IPS DF 4.7 (cell line): ENCODE measurements around the gene PPM1M.

Experiments used
- DNase-seq: peaks from one replicate; pipeline ENCODE4 v3.0.0-alpha.2; 2013; ENCODE audit warnings: low spot score; ENCODE audit errors: extremely low read depth

Gene PPM1M

DNA sequence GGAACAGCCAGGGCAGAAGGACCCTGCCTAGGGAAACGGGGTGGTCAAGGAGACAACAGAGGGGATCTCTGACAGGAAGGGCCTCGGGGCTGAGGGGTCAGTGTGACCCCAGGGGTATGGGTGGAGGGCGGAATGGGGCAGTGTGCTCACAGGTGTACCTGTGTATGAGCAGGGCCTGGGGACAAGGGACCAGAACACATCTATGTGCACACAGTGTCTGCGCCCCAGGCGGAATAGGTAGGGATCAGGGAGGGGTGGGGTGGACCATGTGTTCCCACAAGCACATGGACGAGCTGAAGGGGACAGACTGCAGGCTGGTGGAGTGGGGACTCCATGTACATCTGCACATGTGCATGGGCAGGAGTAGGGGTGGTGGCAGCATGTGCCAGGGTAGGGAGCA lies 15.1 kb upstream of the PPM1M start:
- no peak for DNase-seq

DNA sequence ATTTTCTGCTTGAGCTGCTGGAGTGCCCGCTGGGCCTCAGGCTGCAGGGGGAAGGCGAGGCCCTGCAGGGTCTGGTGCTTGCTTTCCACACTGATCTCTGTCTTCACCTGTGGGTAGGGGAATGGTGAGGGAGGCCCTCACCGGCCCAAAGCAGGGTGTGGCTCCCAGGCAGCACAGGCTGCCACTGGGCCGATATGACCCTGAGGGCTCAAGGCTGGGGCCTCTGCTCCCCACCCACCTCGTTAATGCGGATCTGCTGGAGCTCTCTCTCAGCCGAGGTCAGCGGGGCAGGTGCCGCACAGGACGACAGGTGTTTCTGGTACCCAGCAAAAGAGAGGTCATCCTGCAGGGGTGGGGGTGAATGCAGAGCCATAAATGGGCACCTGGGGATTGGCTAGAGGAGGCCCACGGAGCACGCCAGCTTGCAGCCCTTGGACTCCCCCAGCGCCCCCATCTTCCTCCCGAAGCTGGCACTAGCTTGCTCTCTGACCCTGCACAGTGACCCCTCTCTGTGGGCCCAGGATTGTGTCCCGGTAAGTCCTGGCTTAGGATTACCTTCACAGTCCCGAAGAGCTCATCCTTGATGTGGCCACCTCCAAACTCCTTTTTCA lies 14.6 kb upstream of the PPM1M start:
- no peak for DNase-seq

DNA sequence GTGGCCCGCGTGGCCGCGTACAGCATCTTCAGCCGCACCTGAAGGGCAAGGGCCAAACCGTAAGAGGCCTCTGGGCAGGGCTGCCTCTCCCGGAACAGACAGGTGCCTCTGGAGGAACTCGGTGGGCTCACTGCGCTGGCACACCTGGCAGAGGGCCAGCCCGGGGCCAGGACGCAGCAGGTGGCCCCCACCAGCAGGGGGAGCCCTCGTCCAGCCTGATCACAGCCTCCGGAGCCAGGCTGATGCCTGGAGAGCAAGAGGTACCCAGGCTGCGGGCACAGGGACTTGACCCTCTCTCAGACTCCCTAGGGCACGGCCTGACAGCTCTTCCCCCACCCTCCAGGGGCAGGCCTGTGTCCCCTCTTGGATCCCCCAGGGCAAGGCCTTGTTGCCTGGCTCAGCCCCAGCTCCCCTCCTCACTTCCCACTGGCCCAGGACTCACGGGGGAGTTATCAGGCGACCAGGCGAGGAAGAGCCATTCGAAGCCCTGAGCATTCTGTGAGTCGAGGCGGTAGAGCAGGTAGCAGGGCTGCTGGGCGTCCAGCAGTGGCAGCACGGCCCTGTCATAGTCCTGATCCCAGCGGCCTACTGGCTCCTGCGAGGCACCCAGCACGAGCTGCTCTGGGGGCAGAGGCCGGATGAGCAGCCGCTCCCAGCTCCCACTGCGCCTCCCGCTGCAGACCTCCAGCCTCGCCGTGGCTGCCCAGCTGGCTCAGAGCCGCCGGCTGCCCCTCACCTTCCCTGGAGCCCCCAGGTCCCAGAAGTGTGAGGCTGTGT lies 13.9 kb upstream of the PPM1M start:
- no peak for DNase-seq

DNA sequence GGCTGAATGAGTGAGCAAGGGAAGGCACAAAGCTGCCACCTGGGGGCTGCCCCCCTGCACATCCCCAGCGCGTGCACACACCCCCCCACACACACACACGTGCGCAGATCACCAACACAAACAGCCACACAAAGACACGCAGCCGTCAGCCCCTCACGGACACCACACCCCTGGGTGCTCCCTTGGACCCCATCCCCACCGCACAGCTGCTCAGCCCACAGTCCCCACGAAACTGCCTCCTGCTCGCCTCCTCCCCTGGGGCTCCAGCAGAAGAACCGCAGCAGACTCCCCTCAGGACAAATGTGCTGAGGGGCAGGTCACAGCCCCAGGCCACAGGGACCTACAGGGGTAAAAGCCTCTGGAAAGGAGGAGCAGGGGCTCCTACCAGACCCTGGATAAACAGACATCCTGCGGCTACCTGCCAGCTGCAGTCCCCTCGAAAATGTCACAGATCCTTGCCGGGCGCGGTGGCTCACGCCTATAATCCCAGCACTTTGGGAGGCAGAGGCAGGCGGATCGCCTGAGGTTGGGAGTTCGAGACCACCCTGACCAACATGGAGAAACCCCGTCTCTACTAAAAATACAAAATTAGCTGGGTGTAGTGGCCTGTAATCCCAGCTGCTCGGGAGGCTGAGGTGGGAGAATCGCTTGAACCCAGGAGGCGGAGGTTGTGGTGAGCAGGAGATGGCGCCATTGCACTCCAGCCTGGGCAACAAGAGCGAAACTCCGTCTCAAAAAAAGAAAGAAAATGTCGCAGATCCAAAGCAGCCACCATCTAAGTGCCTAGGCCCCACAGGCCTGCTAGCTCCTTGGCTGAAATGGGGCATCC lies 13.1 kb upstream of the PPM1M start:
- no peak for DNase-seq

DNA sequence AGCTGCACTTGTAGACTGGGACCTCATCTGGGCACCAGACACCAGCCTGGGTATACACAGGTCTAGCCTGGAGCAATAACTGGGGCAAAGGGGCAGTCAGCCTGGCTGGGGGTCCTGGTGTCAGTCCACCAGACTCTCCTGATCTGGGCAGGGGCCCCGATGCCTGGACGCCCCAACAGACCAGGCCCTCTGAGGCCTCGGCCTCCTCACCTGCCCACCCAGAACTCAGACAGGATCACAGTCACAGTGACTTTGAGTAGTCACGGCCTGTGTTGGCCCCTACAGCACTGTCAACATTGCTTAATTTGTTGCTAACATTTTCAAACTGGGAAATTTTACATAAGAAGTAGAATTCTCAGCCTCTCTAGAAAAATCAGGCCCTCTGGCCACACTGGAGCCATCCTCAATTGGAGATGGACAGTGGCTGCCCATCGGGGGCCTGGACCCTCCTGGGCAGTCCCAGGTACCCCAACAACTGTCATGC lies 12.4 kb upstream of the PPM1M start:
- no peak for DNase-seq

DNA sequence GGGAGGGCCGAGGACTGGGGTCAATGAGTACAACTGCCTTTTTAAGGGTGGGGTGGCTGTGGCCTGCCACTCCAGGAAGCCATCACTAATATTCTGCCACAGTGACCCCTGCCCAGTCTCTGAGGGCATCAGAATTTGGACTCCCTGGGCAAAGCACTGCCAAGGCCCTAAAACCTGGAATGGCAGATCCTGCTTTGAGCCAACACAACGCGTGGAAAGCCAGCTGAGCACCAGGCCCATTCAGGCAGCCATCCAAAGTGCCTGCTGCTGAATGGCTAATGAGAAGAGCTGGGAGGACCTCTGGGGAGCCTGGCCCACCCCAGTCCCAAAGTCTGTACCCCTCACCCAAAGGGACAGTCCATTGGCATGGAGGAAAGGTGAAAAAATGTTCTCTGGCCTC lies 11.6 kb upstream of the PPM1M start:
- no peak for DNase-seq

DNA sequence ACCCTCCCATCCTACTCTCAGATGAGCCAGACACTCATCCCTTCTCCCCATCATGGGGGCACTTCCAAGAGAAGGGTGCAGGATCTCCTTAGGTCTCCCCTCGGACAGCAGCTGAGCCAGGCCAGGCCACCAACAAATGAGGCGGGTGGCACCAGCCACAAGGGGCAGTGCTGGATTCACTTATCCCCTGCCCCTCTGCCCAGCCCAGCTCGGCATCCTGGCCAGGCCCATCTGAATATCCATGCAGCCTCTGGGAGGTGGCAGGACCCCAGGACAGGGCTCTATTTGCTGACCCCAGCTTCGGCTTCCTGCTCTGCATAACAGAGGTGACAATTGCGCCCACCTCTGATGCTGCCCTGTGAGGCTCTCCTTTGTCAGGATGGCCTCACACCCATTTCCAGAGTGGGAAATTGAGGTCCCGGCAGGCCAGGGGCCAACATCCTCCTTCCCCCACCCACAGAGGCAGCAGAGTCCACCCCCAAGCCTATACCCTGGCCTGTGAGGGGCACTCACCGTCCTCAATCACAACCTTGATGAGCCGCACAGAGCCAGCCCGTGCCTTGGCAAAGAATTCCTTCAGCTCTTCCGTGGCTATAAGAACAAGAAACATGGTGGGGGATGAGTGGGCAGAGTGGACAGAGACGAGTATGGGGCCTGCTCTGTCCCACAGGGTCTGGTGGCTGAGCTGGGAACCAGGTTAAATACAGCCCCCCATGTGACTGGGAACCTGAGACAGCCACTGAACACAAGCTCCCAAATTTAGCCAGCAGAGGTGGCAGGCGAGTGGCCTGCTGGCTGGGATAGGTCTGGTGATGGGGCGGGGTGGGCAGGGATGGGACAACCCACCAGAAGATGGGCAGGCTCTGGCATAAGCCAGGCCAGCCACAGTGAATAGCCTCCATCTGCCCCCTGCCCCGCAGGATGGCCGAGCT lies 10.8 kb upstream of the PPM1M start:
- DNase-seq = no peak

DNA sequence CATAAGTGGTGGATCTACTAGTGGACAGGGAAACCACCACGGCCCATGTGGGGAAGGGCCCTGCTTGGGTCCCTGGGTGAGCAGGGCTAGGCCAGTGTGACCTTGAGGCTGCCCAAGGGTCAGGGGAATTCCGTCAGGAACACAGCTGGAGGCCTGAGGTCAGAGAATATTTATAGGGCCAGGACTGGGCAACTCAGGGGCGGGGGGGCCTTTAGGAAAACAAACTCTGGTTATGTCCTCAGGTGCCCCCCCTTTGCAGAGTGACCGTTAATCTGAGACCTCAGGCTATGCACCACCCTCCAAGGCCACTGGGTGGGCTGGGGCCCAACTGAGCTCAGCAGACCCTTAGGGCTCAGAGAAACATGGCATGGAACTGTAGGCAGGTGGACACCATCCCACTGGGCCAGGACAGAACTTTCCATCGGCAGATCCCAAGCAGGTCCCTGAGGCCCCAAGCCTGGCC lies 9.1 kb upstream of the PPM1M start:
- no peak for DNase-seq

DNA sequence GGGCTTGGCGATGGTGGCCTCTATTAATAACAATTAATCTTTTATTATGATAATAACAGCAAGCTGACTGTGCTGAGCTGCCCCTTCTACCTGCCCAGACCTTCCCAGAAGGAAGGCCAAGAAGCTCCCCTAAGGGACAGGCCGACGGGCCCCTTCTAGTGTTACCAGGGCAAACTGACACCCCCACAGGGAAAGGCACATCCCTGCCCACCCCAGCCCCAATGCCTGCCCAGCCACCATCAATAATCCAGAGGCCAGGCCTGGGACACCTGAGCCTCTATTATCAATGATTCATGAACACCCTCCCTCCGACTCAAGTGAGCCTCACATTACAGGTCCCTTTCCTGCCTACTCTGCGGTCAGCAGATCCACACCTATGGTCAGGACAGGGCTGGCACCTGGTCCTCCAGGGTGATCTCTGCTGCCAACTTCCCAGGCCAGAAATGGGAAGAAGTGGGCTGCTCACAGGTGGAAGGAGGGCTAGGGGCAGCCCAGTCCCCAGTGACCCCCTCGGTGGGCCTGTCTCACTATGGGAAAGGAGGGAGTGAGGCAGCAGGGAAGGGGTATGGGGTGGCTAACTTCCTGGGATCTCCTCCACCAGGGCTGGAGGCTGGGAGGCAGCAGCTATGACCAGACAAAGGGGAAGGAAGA lies 8.4 kb upstream of the PPM1M start:
- DNase-seq = no peak

DNA sequence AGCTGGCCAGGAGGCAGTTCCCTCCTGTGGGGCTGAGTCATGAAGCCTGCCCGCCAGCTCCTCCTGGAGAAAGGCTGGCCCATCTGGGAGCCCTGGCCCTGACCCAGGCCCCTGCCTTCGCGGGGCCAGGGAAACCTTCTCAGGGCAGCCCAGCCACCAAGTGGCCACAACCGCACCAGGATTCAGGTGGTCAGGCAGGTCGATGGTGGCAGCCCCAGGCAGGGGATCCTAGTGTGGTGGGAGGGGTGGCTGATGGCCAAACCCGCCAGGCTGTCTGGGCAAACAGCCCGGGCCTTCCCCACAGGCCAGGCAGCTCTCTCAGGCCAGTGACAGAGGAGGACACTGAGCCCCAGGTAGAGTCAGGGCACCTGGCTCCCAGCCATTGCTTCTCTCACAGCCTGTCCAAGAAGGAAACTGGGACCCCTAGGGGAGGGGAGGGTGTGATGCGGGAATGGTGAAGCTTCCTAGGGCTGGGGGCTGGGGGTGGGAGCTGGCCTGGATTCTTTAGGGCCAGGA lies 7.8 kb upstream of the PPM1M start:
- DNase-seq = no peak

DNA sequence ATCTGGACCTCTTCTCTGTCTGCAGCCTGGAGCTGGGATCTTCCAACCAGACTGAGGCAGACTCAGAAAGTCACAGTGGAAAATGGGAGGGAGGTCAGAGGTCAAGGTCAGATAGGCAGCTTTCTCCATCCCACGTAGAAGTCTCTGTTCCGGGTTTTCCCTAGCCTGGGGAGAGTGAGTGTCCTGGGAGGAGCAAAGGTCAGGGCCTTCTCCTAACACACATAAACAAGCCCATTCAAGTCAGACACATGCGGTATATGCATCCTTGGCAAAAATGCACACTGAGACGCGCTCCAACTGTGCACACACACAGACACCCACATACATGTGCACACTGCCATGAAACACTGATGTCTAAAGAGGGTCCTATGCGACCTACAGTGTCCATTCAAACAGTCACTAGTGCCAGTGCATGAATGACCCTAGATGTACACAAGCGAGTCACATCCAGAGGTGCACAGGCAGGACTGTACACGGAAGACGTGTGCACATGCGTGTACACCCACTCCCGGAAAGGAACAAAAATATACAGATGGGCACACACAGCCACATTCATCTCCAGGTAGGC lies 7.3 kb upstream of the PPM1M start:
- no peak for DNase-seq

DNA sequence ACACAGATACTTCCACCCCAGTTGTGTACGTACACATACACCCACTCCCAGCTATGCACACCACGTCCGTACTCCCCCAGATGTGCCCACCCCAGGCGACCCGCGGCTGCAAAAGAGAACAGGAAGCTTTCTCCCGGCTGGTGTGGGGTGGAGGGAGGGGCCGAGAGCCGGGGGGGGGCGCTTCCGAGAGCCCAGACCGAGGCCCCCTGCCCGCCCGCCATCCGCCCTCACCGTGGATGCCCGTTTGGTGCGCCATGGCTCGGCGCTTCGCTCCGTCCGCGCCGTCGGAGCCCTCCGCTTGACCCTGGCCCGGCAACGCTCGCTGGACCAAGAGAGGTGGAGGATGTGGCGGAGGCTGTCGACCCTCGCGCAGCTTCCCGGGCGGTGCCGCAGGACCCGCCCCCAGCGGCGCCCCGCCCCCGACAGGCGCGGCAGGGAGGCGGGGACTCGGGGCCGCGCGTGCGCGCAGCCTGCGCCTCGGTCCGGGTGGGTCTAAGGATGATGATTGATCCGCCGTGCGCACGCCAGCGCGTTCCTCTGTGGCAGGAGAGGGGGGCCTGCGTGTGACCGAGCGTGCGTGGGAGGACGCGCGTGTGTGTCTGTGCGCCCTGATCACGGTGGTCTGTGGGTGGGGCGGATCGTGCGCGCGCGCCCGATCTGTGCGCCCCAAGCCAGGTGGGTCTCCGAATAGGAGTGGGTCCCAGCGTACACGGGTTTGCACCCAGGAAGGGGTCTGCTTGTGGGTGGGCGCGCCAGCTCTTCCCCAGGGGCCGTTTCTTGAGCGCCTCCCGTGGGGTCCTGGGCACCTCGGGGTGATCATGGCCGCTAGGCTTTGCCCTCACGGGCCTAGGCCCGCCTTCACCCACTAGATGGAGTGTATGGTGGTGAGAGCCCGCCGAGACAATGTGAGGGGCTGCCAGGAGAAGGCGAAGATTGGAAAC lies 6.5 kb upstream of the PPM1M start, which contains the start of gene TWF2:
TSS of gene TWF2 (minus strand) at position 398 of the 941 bp plus-strand sequence. CDS start at position 256, 142 bp downstream.
- DNase-seq = no peak

DNA sequence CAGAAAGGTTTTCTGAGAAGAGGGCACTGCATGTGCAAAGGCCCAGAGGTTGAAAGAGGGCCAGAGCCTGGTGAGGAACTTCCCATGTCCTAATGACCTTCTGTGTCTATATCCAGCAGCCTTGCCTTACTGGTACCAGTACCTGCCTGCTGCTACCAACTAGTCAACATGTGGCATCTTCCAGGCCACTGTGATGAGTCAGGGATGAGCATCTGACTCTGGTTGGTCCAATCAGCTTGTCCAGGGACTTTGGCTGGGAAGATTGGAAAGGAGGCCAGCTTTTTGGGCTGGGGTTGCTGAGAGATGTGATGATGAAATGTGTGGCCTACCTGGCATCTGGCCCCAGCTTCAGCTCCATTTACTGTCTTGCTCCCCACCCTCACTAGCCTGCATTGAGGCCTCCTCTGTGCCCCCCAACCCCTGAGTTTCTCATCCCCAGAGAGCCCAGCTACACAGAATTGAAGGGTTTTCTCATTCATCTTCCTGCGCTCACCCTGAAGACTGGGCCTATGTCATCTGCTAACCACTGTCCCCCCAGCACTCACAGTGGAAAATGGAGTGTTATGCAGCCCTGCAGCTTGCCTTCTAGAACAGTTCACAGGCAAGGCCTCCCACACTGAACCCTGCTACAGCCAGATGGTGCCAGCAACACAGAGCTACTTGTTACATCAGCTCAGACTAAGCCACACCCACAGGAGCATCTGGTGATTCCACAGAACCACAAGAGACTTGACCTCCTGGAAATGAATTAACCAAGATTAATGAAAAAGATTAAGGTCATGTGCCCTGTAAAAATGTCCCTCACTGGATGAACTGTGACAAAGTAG lies 5.3 kb upstream of the PPM1M start:
- DNase-seq = no peak

DNA sequence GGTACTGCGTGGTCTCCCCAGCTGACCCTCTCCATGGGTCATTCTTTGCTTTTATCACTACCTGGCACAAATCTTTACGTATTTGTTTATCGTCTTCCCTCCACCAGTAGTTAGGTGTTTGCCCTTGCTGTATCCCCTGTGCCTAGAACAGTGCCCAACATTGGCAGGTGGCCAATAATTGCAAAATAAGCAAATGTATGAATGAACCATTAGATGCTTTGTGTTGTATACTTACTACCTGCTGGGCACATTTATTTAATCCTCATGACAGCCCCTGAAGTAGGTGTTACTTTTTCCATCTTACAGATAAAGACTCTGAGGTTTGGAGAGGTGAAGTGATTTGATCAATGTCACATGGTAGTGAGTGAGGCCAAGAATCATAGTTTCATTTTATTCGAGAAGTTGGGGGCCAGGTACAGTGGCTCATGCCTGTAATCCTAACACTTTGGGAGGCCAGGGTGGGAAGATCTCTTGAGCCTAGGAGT lies 4.6 kb upstream of the PPM1M start:
- DNase-seq = no peak

DNA sequence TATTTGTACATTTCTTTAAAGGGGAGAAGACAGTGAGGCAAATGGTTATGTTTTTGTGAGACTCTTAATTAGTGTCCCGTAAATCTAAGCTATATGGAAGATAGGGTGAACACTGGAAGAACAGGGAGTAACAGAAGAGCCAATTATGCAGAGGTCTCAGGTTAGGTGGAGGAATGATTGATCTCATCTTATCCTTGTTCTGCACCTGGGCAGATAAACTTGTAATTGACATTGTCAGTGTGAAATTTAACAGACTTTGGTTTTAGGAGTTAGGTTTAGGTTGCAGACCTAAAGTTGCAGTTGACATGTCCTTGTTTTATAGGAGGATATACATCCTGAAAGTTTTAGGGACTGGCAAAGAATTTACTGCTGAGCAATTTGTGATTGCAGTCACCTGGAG lies 3.5 kb upstream of the PPM1M start:
- DNase-seq = no peak

DNA sequence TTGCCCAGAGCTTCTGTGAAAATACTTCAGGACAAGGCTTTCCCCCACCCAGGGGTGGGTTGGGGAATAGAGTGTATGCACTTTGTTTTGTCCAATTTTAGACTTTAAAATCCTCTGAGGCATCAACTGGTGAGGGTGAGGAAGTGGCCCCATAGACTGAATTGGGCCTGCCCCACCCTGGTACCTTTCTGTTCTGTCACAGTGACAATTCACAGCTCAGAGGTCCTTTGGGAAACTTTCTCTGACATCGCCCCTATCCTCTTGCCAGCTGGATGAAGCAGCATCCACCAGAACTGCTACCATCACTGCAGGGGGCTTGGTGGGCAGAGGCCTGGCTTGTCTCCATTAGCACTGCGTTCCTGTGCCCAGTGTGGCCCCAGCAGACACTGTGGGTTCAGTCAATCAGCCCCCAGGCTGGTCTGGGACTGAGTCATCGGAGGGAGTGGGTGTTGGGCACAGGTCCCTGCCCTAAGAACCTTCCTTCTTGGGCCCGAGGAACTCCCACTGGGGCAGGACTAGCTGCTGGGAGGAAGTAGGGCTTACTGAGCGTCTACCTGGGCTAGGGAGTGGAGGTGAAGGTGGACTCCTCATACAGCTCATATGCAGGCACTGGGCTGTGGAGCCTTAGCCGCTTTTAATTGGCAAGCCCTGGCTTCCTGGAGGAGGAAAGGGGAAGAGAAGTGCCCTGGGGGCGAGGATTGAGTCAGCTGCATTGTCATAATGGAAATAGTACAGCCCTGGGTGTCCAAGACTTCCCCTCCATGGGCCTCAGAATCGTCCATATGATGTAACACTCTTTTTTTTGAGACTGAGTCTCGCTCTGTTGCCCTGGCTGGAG lies 1.5 kb upstream of the PPM1M start:
- DNase-seq = no peak

DNA sequence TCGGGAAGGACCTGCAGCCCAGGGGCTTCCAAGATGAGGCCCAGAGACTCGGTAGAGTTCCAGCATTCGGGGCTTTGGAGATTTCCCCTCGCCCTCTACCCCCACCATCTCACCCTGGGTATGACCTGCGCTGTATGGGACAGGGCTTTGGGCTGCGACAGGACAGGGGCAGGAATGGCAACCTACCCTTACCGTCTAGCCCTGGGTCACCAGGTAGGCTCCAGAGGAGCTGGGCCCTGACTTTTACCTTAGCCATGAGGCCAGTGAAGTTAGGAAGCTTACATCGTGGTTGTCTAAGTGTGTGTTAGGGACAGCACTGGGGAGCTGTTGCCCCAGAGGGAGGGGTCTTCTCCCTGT lies 683 bp downstream of the PPM1M start:
- no peak for DNase-seq
